Panc1 (cell line): ENCODE data around the gene ISLR. TPM values are rescaled to one million over a fixed set of nuclear protein-coding genes. Genes with fewer than 3 reads are reported as not detected.

Experiments
- ATAC-seq: fragments of 200-7000 bp; cut with Tn5 transposase; 2 replicates; pipeline ENCODE4 v1.9.1; 2020; ENCODE audit warnings: mild to moderate bottlenecking, moderate library complexity
- BruUV-seq: library from RNA; stranded (reverse); fragments of 400-500 nt; replicated peaks from 2 replicates; lab custom pipeline; 2021; lab: Mats Ljungman, UMichigan
- CTCF ChIA-PET: fragments of 300-600 bp; sonication (Branson Sonifier 250); formaldehyde crosslinking; loops from one replicate; lab custom pipeline; 2022; ENCODE audit warnings: antibody characterized with exemption; lab: Charles Lee
- POLR2A ChIA-PET: fragments of 300-600 bp; sonication (Branson Sonifier 250); formaldehyde crosslinking; loops from one replicate; lab custom pipeline; 2022; ENCODE audit warnings: antibody characterized with exemption; lab: Charles Lee
- DNase-seq: peaks from one replicate; pipeline ENCODE4 v3.0.0-alpha.2; 2010; ENCODE audit warnings: low read depth, low spot score
- H3K27ac ChIP-seq: 2 replicates; pipeline ENCODE4 v1.5.1; 2011; ENCODE audit warnings: mild to moderate bottlenecking, low read length, inconsistent platforms
- H3K27me3 ChIP-seq: fragments of 200-500 bp; sonication (Bioruptor generic); 2 replicates; pipeline ENCODE4 v1.6.0; 2014; ENCODE audit warnings: low read length, inconsistent platforms; ENCODE audit not compliant: control insufficient read depth, insufficient read depth
- H3K36me3 ChIP-seq: fragments of 200-500 bp; sonication (Bioruptor generic); 2 replicates; pipeline ENCODE4 v1.5.1; 2014; ENCODE audit warnings: inconsistent platforms, mild to moderate bottlenecking, low read length, moderate library complexity; ENCODE audit not compliant: control insufficient read depth, insufficient read depth
- H3K4me1 ChIP-seq: 2 replicates; pipeline ENCODE4 v1.5.1; 2011; ENCODE audit warnings: inconsistent platforms, mild to moderate bottlenecking, low read length, moderate library complexity; ENCODE audit not compliant: control insufficient read depth, insufficient read depth
- H3K4me3 ChIP-seq, 2 experiments: 2 replicates each; pipeline ENCODE4 v1.5.1; 2011 to 2012; ENCODE audit warnings: low read depth in 2 of 2, low read length in 2 of 2, mild to moderate bottlenecking in 2 of 2, inconsistent platforms in 1 of 2, moderate library complexity in 1 of 2
- H3K9me3 ChIP-seq: fragments of 200-500 bp; sonication (Bioruptor generic); 2 replicates; pipeline ENCODE4 v1.5.1; 2014; ENCODE audit warnings: low read depth, mild to moderate bottlenecking, inconsistent platforms, low read length, moderate library complexity; ENCODE audit not compliant: control insufficient read depth, insufficient read depth
- POLR2AphosphoS5 ChIP-seq: IDR thresholded peaks from 2 replicates; pipeline ENCODE4 v1.6.1; 2012; ENCODE audit warnings: mild to moderate bottlenecking, low read depth, low read length, moderate library complexity
- SIN3A ChIP-seq: IDR thresholded peaks from 2 replicates; pipeline ENCODE4 v1.6.1; 2012; ENCODE audit warnings: low read depth, mild to moderate bottlenecking, low read length, moderate library complexity, borderline replicate concordance; ENCODE audit not compliant: insufficient read depth
- TCF7L2 ChIP-seq: IDR thresholded peaks from 2 replicates; pipeline ENCODE4 v1.6.1; 2011; ENCODE audit warnings: mild to moderate bottlenecking, low read depth, low read length, inconsistent platforms
- in situ Hi-C: cut with HindIII; loops from 2 replicates; pipeline ENCODE4 v1.10.0; 2016; ENCODE audit warnings: low sequenced_read_pairs, low pct_unique_long_range_greater_than_20kb
- intact Hi-C: fragments of 100-400 bp; cut with micrococcal nuclease; formaldehyde crosslinking; loops from one replicate; pipeline ENCODE4 v1.10.0; 2022; ENCODE audit not compliant: unreplicated experiment
- total RNA-seq: library from RNA; stranded (reverse); gene quantifications from one replicate; pipeline ENCODE4 v1.2.1, GENCODE V29; 2021; ENCODE audit not compliant: unreplicated experiment
- TF ChIP-seq, protein P1 (sequence below): fragments of 450-650 bp; IDR thresholded peaks from 2 replicates; pipeline ENCODE4 v1.5.1; 2017; ENCODE audit warnings: mild to moderate bottlenecking
- TF ChIP-seq, protein P2 (sequence below), 2 experiments: IDR thresholded peaks; 2 replicates each; pipeline ENCODE4 v1.6.1; 2011 to 2012; ENCODE audit warnings: low read depth in 2 of 2, control low read depth in 1 of 2, low read length in 1 of 2, mild to moderate bottlenecking in 1 of 2, moderate library complexity in 1 of 2; ENCODE audit not compliant: insufficient read depth in 1 of 2

Gene ISLR
- total RNA-seq, 1 experiment from 2014 or later = 0.28 TPM

DNA sequence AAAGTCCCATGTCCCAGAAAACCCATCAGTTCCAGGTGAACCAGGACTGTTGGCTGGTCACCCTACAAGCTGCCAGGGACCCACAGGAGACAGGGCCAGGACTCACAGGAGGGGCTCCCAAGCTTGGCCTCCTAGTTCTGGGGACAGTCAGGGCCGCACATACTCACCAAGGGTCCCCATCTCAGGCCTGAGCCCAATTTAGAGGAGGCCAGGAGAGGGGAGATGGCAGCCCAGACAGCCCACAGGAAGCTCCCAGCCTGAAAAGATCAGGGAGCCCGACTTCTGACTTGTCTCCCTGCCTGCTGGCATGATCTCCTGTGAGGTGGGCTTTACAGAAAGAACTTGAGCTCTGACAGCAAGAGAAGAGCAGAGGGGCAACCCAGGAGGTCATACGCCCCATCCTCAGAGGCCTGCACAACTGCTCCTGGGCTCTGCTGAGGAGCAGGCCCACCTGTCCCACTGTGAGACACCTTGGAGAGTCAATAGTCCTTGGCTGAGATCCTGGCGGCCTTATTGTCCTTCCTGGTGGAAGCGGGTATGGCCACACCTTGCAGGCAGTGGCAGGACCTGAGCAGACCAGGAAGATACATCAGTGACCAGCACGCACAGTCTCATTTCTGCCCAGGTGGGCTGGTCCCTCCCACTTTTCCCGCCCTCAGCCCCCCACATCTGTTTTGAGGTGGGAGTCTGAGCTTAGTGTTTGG, 2.5 kb upstream of the ISLR start:
- DNase-seq = no peak
- CTCF ChIA-PET = interaction anchor here (0.6 kb wide), 1 partner anchor 50 kb away, joined by 3 read pairs; no protein-coding TSS in a partner anchor
- TF ChIP-seq, protein P1, sequence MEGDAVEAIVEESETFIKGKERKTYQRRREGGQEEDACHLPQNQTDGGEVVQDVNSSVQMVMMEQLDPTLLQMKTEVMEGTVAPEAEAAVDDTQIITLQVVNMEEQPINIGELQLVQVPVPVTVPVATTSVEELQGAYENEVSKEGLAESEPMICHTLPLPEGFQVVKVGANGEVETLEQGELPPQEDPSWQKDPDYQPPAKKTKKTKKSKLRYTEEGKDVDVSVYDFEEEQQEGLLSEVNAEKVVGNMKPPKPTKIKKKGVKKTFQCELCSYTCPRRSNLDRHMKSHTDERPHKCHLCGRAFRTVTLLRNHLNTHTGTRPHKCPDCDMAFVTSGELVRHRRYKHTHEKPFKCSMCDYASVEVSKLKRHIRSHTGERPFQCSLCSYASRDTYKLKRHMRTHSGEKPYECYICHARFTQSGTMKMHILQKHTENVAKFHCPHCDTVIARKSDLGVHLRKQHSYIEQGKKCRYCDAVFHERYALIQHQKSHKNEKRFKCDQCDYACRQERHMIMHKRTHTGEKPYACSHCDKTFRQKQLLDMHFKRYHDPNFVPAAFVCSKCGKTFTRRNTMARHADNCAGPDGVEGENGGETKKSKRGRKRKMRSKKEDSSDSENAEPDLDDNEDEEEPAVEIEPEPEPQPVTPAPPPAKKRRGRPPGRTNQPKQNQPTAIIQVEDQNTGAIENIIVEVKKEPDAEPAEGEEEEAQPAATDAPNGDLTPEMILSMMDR = no peak
- TF ChIP-seq POLR2AphosphoS5 (no peak), TCF7L2 (no peak), SIN3A (no peak)
- TF ChIP-seq, protein P2, sequence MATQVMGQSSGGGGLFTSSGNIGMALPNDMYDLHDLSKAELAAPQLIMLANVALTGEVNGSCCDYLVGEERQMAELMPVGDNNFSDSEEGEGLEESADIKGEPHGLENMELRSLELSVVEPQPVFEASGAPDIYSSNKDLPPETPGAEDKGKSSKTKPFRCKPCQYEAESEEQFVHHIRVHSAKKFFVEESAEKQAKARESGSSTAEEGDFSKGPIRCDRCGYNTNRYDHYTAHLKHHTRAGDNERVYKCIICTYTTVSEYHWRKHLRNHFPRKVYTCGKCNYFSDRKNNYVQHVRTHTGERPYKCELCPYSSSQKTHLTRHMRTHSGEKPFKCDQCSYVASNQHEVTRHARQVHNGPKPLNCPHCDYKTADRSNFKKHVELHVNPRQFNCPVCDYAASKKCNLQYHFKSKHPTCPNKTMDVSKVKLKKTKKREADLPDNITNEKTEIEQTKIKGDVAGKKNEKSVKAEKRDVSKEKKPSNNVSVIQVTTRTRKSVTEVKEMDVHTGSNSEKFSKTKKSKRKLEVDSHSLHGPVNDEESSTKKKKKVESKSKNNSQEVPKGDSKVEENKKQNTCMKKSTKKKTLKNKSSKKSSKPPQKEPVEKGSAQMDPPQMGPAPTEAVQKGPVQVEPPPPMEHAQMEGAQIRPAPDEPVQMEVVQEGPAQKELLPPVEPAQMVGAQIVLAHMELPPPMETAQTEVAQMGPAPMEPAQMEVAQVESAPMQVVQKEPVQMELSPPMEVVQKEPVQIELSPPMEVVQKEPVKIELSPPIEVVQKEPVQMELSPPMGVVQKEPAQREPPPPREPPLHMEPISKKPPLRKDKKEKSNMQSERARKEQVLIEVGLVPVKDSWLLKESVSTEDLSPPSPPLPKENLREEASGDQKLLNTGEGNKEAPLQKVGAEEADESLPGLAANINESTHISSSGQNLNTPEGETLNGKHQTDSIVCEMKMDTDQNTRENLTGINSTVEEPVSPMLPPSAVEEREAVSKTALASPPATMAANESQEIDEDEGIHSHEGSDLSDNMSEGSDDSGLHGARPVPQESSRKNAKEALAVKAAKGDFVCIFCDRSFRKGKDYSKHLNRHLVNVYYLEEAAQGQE (IDR thresholded peaks at IDR 0.05; ENCODE audit: insufficient read depth in 1 of 2, low read depth in 2 of 2, low read length in 1 of 2) = no peak
- in situ Hi-C loops (no loop called here), intact Hi-C loops (no loop called here)
- Histone ChIP-seq H3K36me3 (no peaks in the 10 kb centered on the region), H3K9me3 (no peaks in the 10 kb centered on the region), H3K4me3 (no peak overlapping the region), H3K27ac (no peak overlapping the region), H3K27me3 (no peaks in the 10 kb centered on the region), H3K4me1 (no peaks in the 10 kb centered on the region)
- no TSS peak for BruUV-seq
- ATAC-seq = no peak
- POLR2A ChIA-PET = interaction anchor here (0.6 kb wide), 3 partner anchors 31 to 1509 kb away, joined by 3 to 4 read pairs (median 3); partner anchors contain the start of gene STRA6

DNA sequence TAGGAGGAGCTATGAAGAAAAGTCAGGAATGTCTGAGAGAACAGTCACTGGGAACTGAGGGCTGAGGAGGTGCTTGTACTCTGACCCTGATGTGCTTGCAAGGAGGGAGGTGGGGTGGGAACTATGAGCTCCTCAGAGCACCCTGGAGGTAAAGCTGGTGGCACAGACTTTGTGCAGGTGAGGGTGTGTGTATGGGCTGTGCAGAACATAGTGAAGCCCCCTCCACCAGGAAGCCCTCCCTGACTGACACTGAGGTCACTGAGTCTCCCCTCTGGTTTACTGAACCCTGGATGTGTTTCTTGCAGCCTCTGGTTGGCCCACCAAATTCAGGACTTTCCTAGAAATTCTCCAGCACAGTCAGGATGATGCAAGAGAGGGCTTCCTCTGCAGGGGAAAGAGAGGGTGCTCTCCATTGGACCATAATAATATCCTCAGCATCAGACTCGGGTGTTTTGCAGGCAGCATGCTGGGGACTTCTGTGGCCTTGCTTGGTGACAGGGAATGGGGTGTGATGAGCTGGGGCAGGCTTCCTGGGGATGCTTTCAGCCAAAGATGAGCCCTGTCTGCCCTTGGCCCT, 1.5 kb upstream of the ISLR start:
- no peak overlapping the region for H3K27ac ChIP-seq
- no peak overlapping the region for H3K4me3 ChIP-seq
- TF ChIP-seq TCF7L2 (no peak), POLR2AphosphoS5 (no peak), SIN3A (no peak)
- TF ChIP-seq, protein P1 = no peak
- TF ChIP-seq, protein P2 (IDR thresholded peaks at IDR 0.05; ENCODE audit: insufficient read depth in 1 of 2, low read depth in 2 of 2, low read length in 1 of 2) = no peak
- CTCF ChIA-PET = no interaction called here
- ATAC-seq = no peak
- H3K27me3 ChIP-seq = no peaks in the 10 kb centered on the region
- BruUV-seq = no TSS peak
- H3K9me3 ChIP-seq = no peaks in the 10 kb centered on the region
- no peaks in the 10 kb centered on the region for H3K4me1 ChIP-seq
- in situ Hi-C loops = no loop called here
- POLR2A ChIA-PET = interaction anchor here (0.6 kb wide), 1 partner anchor 1510 kb away, joined by 4 read pairs; no protein-coding TSS in a partner anchor
- H3K36me3 ChIP-seq = no peaks in the 10 kb centered on the region
- DNase-seq = no peak
- intact Hi-C loops = no loop called here
